OCI-LY3 (cell line): Measurements from ENCODE around the gene ZNF740.

Source experiments
- H2AFZ ChIP-seq: fragments of 200-600, 300-600 bp; shearing (Covaris generic); 2 replicates; pipeline ENCODE4 v1.6.0; 2014; ENCODE audit warnings: antibody characterized with exemption, low read depth, low read length
- H3K27ac ChIP-seq: fragments of 200-600, 300-600 bp; sonication (generic); 2 replicates; pipeline ENCODE4 v1.5.1; 2014; ENCODE audit warnings: mild to moderate bottlenecking, low read length, moderate library complexity, mixed read lengths
- H3K27me3 ChIP-seq: fragments of 200-600, 300-600 bp; sonication (generic); 2 replicates; pipeline ENCODE4 v1.6.1; 2014; ENCODE audit warnings: low read depth, low read length, mixed read lengths
- H3K36me3 ChIP-seq: fragments of 200-600, 300-600 bp; sonication (generic); replicated peaks from 2 replicates; pipeline ENCODE3; 2014; ENCODE audit warnings: low read depth, low read length, mixed read lengths
- H3K4me1 ChIP-seq: fragments of 300-600, 200-600 bp; sonication (generic); 2 replicates; pipeline ENCODE4 v1.6.1; 2014; ENCODE audit warnings: low read length, mixed read lengths
- H3K4me2 ChIP-seq: fragments of 200-600, 300-600 bp; sonication (generic); 2 replicates; pipeline ENCODE4 v1.6.1; 2014; ENCODE audit warnings: low read length, mixed read lengths
- H3K4me3 ChIP-seq: fragments of 300-600, 200-600 bp; sonication (generic); 2 replicates; pipeline ENCODE4 v1.5.1; 2014; ENCODE audit warnings: antibody characterized with exemption, mild to moderate bottlenecking, low read length, moderate library complexity
- H3K79me2 ChIP-seq: fragments of 300-600, 200-600 bp; shearing (Covaris generic); 2 replicates; pipeline ENCODE4 v1.6.1; 2014; ENCODE audit warnings: mild to moderate bottlenecking, low read length, mixed read lengths
- H3K9ac ChIP-seq: fragments of 300-600, 200-600 bp; shearing (Covaris generic); 2 replicates; pipeline ENCODE4 v1.6.0; 2014; ENCODE audit warnings: mild to moderate bottlenecking, low read length, moderate library complexity
- H3K9me3 ChIP-seq: fragments of 200-600, 300-600 bp; shearing (Covaris generic); 2 replicates; pipeline ENCODE4 v1.6.1; 2014; ENCODE audit warnings: low read length, mixed read lengths; ENCODE audit not compliant: insufficient read depth
- H4K20me1 ChIP-seq: fragments of 200-600, 300-600 bp; sonication (generic); 2 replicates; pipeline ENCODE4 v1.6.1; 2016; ENCODE audit warnings: low read length, mixed read lengths; ENCODE audit not compliant: insufficient read depth
- EZH2phosphoT487 ChIP-seq: fragments of 200-600 bp; shearing (Covaris generic); IDR thresholded peaks from 2 replicates; pipeline ENCODE4 v1.6.1; 2018; ENCODE audit warnings: antibody characterized with exemption, mixed run types, low read depth
- TF ChIP-seq, protein P1 (sequence below): fragments of 200-600, 300-600 bp; sonication (generic); IDR thresholded peaks from 2 replicates; pipeline ENCODE4 v1.5.1; 2014; ENCODE audit warnings: antibody characterized with exemption, low read length, low read depth

Gene ZNF740

GRCh38 chr12:53204351-53204750 is 23.8 kb downstream of the ZNF740 start:
- Histone ChIP-seq H3K4me1 (peaks cover 73% of the 10 kb centered on the region), H3K4me3 (no peak overlapping the region), H3K27ac (no peak overlapping the region), H3K27me3 (0 out of 2 replicates have a peak, but pooled peaks cover 3% of the 10 kb centered on the region), H3K9me3 (no peaks in the 10 kb centered on the region), H3K4me2 (no peak overlapping the region), H2AFZ (no peak overlapping the region), H3K79me2 (no peaks in the 10 kb centered on the region), H3K36me3 (no peaks in the 10 kb centered on the region), H3K9ac (no peak overlapping the region), H4K20me1 (no peaks in the 10 kb centered on the region)
- no peak for TF ChIP-seq EZH2phosphoT487
- TF ChIP-seq, protein P1, sequence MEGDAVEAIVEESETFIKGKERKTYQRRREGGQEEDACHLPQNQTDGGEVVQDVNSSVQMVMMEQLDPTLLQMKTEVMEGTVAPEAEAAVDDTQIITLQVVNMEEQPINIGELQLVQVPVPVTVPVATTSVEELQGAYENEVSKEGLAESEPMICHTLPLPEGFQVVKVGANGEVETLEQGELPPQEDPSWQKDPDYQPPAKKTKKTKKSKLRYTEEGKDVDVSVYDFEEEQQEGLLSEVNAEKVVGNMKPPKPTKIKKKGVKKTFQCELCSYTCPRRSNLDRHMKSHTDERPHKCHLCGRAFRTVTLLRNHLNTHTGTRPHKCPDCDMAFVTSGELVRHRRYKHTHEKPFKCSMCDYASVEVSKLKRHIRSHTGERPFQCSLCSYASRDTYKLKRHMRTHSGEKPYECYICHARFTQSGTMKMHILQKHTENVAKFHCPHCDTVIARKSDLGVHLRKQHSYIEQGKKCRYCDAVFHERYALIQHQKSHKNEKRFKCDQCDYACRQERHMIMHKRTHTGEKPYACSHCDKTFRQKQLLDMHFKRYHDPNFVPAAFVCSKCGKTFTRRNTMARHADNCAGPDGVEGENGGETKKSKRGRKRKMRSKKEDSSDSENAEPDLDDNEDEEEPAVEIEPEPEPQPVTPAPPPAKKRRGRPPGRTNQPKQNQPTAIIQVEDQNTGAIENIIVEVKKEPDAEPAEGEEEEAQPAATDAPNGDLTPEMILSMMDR: no peak

- Histone ChIP-seq H2AFZ (no peak overlapping the region), H3K27ac (peak overlapping the region; percentile 58), H3K4me2 (peak overlapping the region; percentile 83), H4K20me1 (no peaks in the 10 kb centered on the region), H3K9me3 (no peaks in the 10 kb centered on the region), H3K4me1 (peaks cover 62% of the 10 kb centered on the region), H3K79me2 (no peaks in the 10 kb centered on the region), H3K4me3 (peak overlapping the region; percentile 71), H3K36me3 (no peaks in the 10 kb centered on the region), H3K27me3 (0 out of 2 replicates have a peak, but pooled peaks cover 3% of the 10 kb centered on the region), H3K9ac (peak overlapping the region; percentile 46; the same call in 1 of the 2 replicates)
- TF ChIP-seq EZH2phosphoT487: no peak
- TF ChIP-seq, protein P1: no peak
These were observed 25.4 kb downstream of the ZNF740 start for GRCh38 chr12:53205747-53206419.

GRCh38 chr12:53207042-53207441 is 26.5 kb downstream of the ZNF740 start, which contains the start of gene ITGB7:
Gene ITGB7, minus strand, starts transcription at chr12:53207251. Its CDS starts 6,808 bp downstream, at chr12:53200443.
- H3K36me3 ChIP-seq: no peaks in the 10 kb centered on the region
- H2AFZ ChIP-seq: no peak within 1 kb of the TSS
- no peaks in the 10 kb centered on the region for H3K9me3 ChIP-seq
- peaks cover 54% of the 10 kb centered on the region for H3K4me1 ChIP-seq
- H3K9ac ChIP-seq: peak within 1 kb of the TSS; percentile 46
- H4K20me1 ChIP-seq: no peaks in the 10 kb centered on the region
- H3K79me2 ChIP-seq: no peaks in the 10 kb centered on the region
- peak within 1 kb of the TSS; percentile 58 for H3K27ac ChIP-seq
- TF ChIP-seq, protein P1: no peak
- TF ChIP-seq EZH2phosphoT487: no peak
- H3K4me3 ChIP-seq: peak within 1 kb of the TSS; percentile 71
- H3K27me3 ChIP-seq: 0 out of 2 replicates have a peak, but pooled peaks cover 3% of the 10 kb centered on the region
- H3K4me2 ChIP-seq: peak within 1 kb of the TSS; percentile 83

- no peak for TF ChIP-seq EZH2phosphoT487
- TF ChIP-seq, protein P1: no peak
- Histone ChIP-seq H4K20me1 (no peaks in the 10 kb centered on the region), H3K9me3 (no peaks in the 10 kb centered on the region), H3K4me1 (peaks cover 58% of the 10 kb centered on the region), H3K4me2 (peak overlapping the region; percentile 85), H2AFZ (no peak overlapping the region), H3K36me3 (no peaks in the 10 kb centered on the region), H3K9ac (no peak overlapping the region), H3K4me3 (peak overlapping the region; percentile 69), H3K27ac (no peak overlapping the region), H3K27me3 (0 out of 2 replicates have a peak, but pooled peaks cover 3% of the 10 kb centered on the region), H3K79me2 (no peaks in the 10 kb centered on the region)
These were observed 27.9 kb downstream of the ZNF740 start for GRCh38 chr12:53208435-53208834.
